MCF 10A (cell line): Measurements from ENCODE around the gene DDC. TPM values are rescaled to one million over a fixed set of nuclear protein-coding genes. Genes with fewer than 3 reads are reported as not detected.
"Not testable (repeated sequence)": the region's sequence is repeated elsewhere in the genome, so short reads cannot be mapped to it uniquely, and the experiment has no call there.

Experiments
- BruUV-seq: library from RNA; stranded (reverse); fragments of 400-500 nt; replicated peaks from 2 replicates; lab custom pipeline; 2021; lab: Mats Ljungman, UMichigan
- CTCF ChIA-PET: fragments of 300-600 bp; sonication (Branson Sonifier 250); formaldehyde crosslinking; extraction: SDS; loops from one replicate; lab custom pipeline; 2021; ENCODE audit warnings: antibody characterized with exemption, inconsistent platforms; lab: Yijun Ruan, JAX
- POLR2A ChIA-PET: fragments of 300-600, 350-650 bp; sonication (Branson Sonifier 250); formaldehyde crosslinking; extraction: SDS; loops from one replicate; lab custom pipeline; 2020; ENCODE audit warnings: antibody characterized with exemption, inconsistent platforms; lab: Yijun Ruan, JAX
- DNase-seq: peaks from one replicate; pipeline ENCODE4 v3.0.0-alpha.2; 2018; ENCODE audit not compliant: unreplicated experiment
- H3K27ac Mint-ChIP-seq: one replicate; pipeline ENCODE4 v1.8.0; 2022; ENCODE audit warnings: mild to moderate bottlenecking, low read depth, mixed read lengths; ENCODE audit not compliant: unreplicated experiment
- H3K27me3 Mint-ChIP-seq: one replicate; pipeline ENCODE4 v1.8.0; 2022; ENCODE audit warnings: mixed read lengths; ENCODE audit not compliant: insufficient read depth, unreplicated experiment
- H3K36me3 Mint-ChIP-seq: one replicate; pipeline ENCODE4 v1.8.0; 2022; ENCODE audit warnings: mild to moderate bottlenecking, moderate library complexity, mixed read lengths; ENCODE audit not compliant: insufficient read depth, unreplicated experiment
- H3K4me1 Mint-ChIP-seq: one replicate; pipeline ENCODE4 v1.8.0; 2022; ENCODE audit warnings: mixed read lengths; ENCODE audit not compliant: insufficient read depth, unreplicated experiment
- H3K4me3 Mint-ChIP-seq: one replicate; pipeline ENCODE4 v1.8.0; 2022; ENCODE audit warnings: mild to moderate bottlenecking, moderate library complexity, mixed read lengths; ENCODE audit not compliant: unreplicated experiment
- H3K9me3 Mint-ChIP-seq: one replicate; pipeline ENCODE4 v1.8.0; 2022; ENCODE audit warnings: mixed read lengths; ENCODE audit not compliant: unreplicated experiment
- intact Hi-C: fragments of 100-400 bp; cut with micrococcal nuclease; formaldehyde crosslinking; loops from 2 replicates; pipeline ENCODE4 v1.14.1; 2022
- total RNA-seq: library from RNA; stranded (reverse); gene quantifications from 2 replicates; pipeline ENCODE4 v1.2.3, GENCODE V29; 2022
- TF ChIP-seq, protein P1 (sequence below): fragments of 200-600 bp; IDR thresholded peaks from one replicate; pipeline ENCODE4 v1.8.0; 2022; ENCODE audit warnings: antibody characterized with exemption, mild to moderate bottlenecking; ENCODE audit not compliant: unreplicated experiment

DDC gene
- total RNA-seq, 1 experiment from 2014 or later, result 0.79 TPM

DNA sequence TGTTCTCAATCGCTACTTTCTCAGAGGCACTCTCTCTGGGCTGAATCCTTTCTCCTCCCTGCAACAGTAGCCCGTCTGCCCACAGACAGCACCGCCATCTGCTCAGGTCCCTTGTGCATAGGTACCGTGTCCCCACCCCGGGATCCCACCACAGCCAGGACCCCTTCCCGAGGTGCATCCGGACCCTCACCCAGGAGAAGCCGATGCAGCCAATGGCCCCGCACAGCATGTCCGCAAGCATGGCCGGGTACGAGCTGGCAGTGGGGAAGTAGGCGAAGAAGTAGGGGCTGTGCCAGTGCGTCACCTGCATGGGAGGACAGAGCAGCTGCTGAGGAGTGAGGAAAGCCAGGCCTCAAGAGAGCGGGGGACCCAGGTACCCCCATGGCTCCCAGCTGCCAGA lies 25.5 kb downstream of the DDC start:
- peaks cover 6% of the 10 kb centered on the region for H3K36me3 Mint-ChIP-seq
- H3K27me3 Mint-ChIP-seq, result no peaks in the 10 kb centered on the region
- ChIA-PET CTCF (interaction anchor here (0.6 to 3.0 kb wide), 5 partner anchors 37 to 198 kb away, joined by 3 to 11 read pairs (median 4); no protein-coding TSS in a partner anchor), POLR2A (interaction anchor here (0.9 kb wide), 1 partner anchor 39 kb away, joined by 3 read pairs; no protein-coding TSS in a partner anchor)
- no peak overlapping the region for H3K4me3 Mint-ChIP-seq
- no TSS peak for BruUV-seq
- H3K27ac Mint-ChIP-seq, result no peak overlapping the region
- H3K9me3 Mint-ChIP-seq, result no peaks in the 10 kb centered on the region
- intact Hi-C loops, result loop anchor here (5.0 kb wide), 1 partner anchor 37 kb away; no protein-coding TSS in a partner anchor
- DNase-seq, result no peak
- H3K4me1 Mint-ChIP-seq, result peaks cover 7% of the 10 kb centered on the region
- TF ChIP-seq, protein P1, sequence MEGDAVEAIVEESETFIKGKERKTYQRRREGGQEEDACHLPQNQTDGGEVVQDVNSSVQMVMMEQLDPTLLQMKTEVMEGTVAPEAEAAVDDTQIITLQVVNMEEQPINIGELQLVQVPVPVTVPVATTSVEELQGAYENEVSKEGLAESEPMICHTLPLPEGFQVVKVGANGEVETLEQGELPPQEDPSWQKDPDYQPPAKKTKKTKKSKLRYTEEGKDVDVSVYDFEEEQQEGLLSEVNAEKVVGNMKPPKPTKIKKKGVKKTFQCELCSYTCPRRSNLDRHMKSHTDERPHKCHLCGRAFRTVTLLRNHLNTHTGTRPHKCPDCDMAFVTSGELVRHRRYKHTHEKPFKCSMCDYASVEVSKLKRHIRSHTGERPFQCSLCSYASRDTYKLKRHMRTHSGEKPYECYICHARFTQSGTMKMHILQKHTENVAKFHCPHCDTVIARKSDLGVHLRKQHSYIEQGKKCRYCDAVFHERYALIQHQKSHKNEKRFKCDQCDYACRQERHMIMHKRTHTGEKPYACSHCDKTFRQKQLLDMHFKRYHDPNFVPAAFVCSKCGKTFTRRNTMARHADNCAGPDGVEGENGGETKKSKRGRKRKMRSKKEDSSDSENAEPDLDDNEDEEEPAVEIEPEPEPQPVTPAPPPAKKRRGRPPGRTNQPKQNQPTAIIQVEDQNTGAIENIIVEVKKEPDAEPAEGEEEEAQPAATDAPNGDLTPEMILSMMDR, result no peak

DNA sequence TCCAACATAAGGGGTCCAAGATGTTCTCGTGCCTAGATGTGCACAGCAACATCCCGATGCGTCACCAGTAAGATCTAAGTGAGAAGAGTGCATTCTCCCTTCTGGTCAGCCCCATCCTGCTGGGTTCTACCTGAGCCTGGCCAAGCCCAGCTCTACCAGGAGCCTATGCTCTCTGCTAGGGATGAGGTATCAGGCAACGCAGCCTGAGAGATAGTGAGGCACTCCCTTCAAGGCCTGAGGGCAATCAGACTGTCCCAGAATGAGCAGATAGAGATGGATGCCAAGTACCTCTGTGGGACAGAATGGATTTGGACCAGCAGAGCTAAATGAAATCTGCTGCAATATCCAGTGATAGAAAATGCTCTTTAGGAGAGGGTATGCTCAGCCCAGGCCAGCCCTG lies 26.7 kb downstream of the DDC start:
- peaks cover 6% of the 10 kb centered on the region for H3K36me3 Mint-ChIP-seq
- peaks cover 17% of the 10 kb centered on the region for H3K4me1 Mint-ChIP-seq
- ChIA-PET POLR2A (no interaction called here), CTCF (interaction anchor here (1.6 to 3.0 kb wide), 2 partner anchors 36 to 70 kb away, joined by 4 to 11 read pairs; no protein-coding TSS in a partner anchor)
- no peak for DNase-seq
- TF ChIP-seq, protein P1, result no peak
- no peaks in the 10 kb centered on the region for H3K27me3 Mint-ChIP-seq
- no peaks in the 10 kb centered on the region for H3K9me3 Mint-ChIP-seq
- BruUV-seq, result no TSS peak
- intact Hi-C loops, result loop anchor here (5.0 kb wide), 1 partner anchor 36 kb away; no protein-coding TSS in a partner anchor
- no peak overlapping the region for H3K27ac Mint-ChIP-seq
- H3K4me3 Mint-ChIP-seq, result no peak overlapping the region

DNA sequence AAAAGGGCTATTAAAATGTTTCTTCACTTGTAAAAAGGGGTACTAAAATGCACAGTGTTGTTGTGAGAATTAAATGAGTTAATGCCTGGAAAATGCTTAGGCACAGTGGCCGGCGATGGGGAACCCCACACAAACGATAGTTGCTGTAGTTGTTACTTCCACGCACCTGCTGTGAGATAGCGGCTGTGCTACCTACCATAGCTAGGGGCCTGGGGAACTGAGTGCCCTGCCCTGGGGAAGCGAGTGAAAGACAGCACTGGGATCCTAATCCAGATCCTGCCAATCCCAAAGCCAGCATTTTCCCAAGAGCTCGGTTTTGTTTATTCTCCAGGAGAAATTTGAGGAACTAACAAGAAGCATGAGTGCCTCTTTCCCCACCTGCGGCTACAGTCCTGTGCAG lies 27.8 kb downstream of the DDC start:
- DNase-seq, result no peak
- TF ChIP-seq, protein P1, result no peak
- Mint-ChIP-seq H3K4me1 (peaks cover 17% of the 10 kb centered on the region), H3K36me3 (peaks cover 6% of the 10 kb centered on the region), H3K27ac (no peak overlapping the region), H3K4me3 (no peak overlapping the region), H3K9me3 (no peaks in the 10 kb centered on the region), H3K27me3 (no peaks in the 10 kb centered on the region)
- CTCF ChIA-PET, result no interaction called here
- intact Hi-C loops, result loop anchor here (5.0 kb wide), 1 partner anchor 35 kb away; no protein-coding TSS in a partner anchor
- POLR2A ChIA-PET, result no interaction called here
- BruUV-seq, result no TSS peak

DNA sequence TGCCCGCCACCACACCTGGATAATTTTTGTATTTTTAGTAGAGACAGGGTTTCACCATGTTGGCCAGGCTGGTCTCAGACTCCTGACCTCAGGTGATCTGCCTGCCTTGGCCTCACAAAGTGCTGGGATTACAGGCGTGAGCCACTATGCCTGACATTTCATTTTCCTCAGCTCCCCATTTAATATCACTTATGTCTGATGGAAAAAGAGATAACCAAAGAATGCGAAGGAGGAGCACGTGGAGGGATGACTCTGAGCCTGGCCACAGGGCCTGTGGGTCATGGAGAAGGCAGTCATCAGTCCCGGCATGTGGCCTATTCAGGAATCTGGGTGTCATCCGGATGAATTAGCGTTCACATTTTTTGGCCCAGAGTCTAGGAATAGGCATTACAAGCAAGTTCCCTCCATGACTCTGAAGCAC lies 29.9 kb downstream of the DDC start:
- H3K27me3 Mint-ChIP-seq, BruUV-seq, DNase-seq, H3K9me3 Mint-ChIP-seq, H3K36me3 Mint-ChIP-seq: not testable (repeated sequence)
- intact Hi-C loops, result loop anchor here (2.0 to 5.0 kb wide), 2 partner anchors 33 to 66 kb away; no protein-coding TSS in a partner anchor
- Mint-ChIP-seq H3K4me3 (peak overlapping the region; percentile 44), H3K27ac (peak overlapping the region; percentile 98), H3K4me1 (peaks cover 29% of the 10 kb centered on the region)
- ChIA-PET CTCF (interaction anchor here (0.9 to 2.3 kb wide), 5 partner anchors 32 to 393 kb away, joined by 3 to 13 read pairs (median 5); no protein-coding TSS in a partner anchor), POLR2A (interaction anchor here (0.6 to 3.3 kb wide), 5 partner anchors 17 to 863 kb away, joined by 3 to 25 read pairs (median 4); no protein-coding TSS in a partner anchor)
